MM.1S (cell line): Measurements from ENCODE around the gene LSAMP.

Source experiments
- DNase-seq: peaks from one replicate; pipeline ENCODE4 v3.0.0-alpha.2; 2015
- H2AFZ ChIP-seq: fragments of 300-600 bp; sonication (generic); 2 replicates; pipeline ENCODE4 v1.6.0; 2016; ENCODE audit warnings: antibody characterized with exemption, low read length
- H3F3A ChIP-seq: fragments of 300-600 bp; sonication (generic); 2 replicates; pipeline ENCODE4 v1.6.1; 2016; ENCODE audit warnings: mild to moderate bottlenecking, antibody characterized with exemption, low read length, moderate library complexity, mixed read lengths; ENCODE audit not compliant: insufficient read depth
- H3K27ac ChIP-seq: fragments of 300-600 bp; sonication (generic); 2 replicates; pipeline ENCODE4 v1.5.1; 2016; ENCODE audit warnings: mild to moderate bottlenecking, low read length
- H3K27me3 ChIP-seq: fragments of 300-600 bp; sonication (generic); replicated peaks from 2 replicates; pipeline ENCODE4 v1.6.0; 2016; ENCODE audit warnings: low read length; ENCODE audit not compliant: insufficient read depth
- H3K36me3 ChIP-seq: fragments of 300-600 bp; sonication (generic); replicated peaks from 2 replicates; pipeline ENCODE4 v1.6.1; 2016; ENCODE audit warnings: mild to moderate bottlenecking, low read length, mixed read lengths; ENCODE audit not compliant: insufficient read depth
- H3K4me1 ChIP-seq: fragments of 300-600 bp; sonication (generic); 2 replicates; pipeline ENCODE4 v1.6.1; 2016; ENCODE audit warnings: low read length, mixed read lengths
- H3K4me2 ChIP-seq: fragments of 300-600 bp; sonication (generic); 2 replicates; pipeline ENCODE4 v1.6.0; 2016; ENCODE audit warnings: low read depth, low read length
- H3K4me3 ChIP-seq: fragments of 300-600 bp; sonication (generic); 2 replicates; pipeline ENCODE4 v1.5.1; 2016; ENCODE audit warnings: low read length, mixed read lengths
- H3K79me2 ChIP-seq: fragments of 300-600 bp; sonication (generic); 2 replicates; pipeline ENCODE4 v1.6.1; 2016; ENCODE audit warnings: mixed run types, low read length, mixed read lengths
- H3K9ac ChIP-seq: fragments of 300-600 bp; sonication (generic); 2 replicates; pipeline ENCODE4 v1.6.1; 2016; ENCODE audit warnings: low read length, mixed read lengths
- H3K9me2 ChIP-seq: fragments of 300-600 bp; sonication (generic); replicated peaks from 2 replicates; pipeline ENCODE4 v1.6.1; 2016; ENCODE audit warnings: mild to moderate bottlenecking, low read length, mixed read lengths; ENCODE audit not compliant: insufficient read depth
- H3K9me3 ChIP-seq: fragments of 300-600 bp; sonication (generic); replicated peaks from 2 replicates; pipeline ENCODE4 v1.6.1; 2016; ENCODE audit warnings: mild to moderate bottlenecking, low read length, mixed read lengths; ENCODE audit not compliant: insufficient read depth
- H4K20me1 ChIP-seq: fragments of 300-600 bp; sonication (generic); 2 replicates; pipeline ENCODE4 v1.6.1; 2016; ENCODE audit warnings: mild to moderate bottlenecking, low read length, moderate library complexity, mixed read lengths; ENCODE audit not compliant: insufficient read depth
- EZH2 ChIP-seq: fragments of 300-600 bp; sonication (generic); optimal IDR thresholded peaks from 2 replicates; pipeline ENCODE3; 2017; ENCODE audit warnings: low read depth, mild to moderate bottlenecking, antibody characterized with exemption, low read length, mixed read lengths
- EZH2phosphoT487 ChIP-seq: fragments of 300-600 bp; sonication (generic); IDR thresholded peaks from 2 replicates; pipeline ENCODE4 v1.6.1; 2018; ENCODE audit warnings: antibody characterized with exemption, low read length
- TF ChIP-seq, protein P1 (sequence below): fragments of 300-600 bp; sonication (generic); IDR thresholded peaks from 2 replicates; pipeline ENCODE4 v1.5.1; 2016; ENCODE audit warnings: antibody characterized with exemption, low read length, mixed read lengths

LSAMP gene

GRCh38 chr3:116241677-116242076 is 203.6 kb downstream of the LSAMP start:
- no peaks in the 10 kb centered on the region for H3K9me3 ChIP-seq
- no peaks in the 10 kb centered on the region for H3K4me1 ChIP-seq
- H3K9me2 ChIP-seq = no peaks in the 10 kb centered on the region
- H3K4me2 ChIP-seq = no peak overlapping the region
- no peak overlapping the region for H3K9ac ChIP-seq
- H3K27me3 ChIP-seq = no peaks in the 10 kb centered on the region
- no peaks in the 10 kb centered on the region for H4K20me1 ChIP-seq
- DNase-seq = no peak
- no peak overlapping the region for H3K4me3 ChIP-seq
- TF ChIP-seq, protein P1, sequence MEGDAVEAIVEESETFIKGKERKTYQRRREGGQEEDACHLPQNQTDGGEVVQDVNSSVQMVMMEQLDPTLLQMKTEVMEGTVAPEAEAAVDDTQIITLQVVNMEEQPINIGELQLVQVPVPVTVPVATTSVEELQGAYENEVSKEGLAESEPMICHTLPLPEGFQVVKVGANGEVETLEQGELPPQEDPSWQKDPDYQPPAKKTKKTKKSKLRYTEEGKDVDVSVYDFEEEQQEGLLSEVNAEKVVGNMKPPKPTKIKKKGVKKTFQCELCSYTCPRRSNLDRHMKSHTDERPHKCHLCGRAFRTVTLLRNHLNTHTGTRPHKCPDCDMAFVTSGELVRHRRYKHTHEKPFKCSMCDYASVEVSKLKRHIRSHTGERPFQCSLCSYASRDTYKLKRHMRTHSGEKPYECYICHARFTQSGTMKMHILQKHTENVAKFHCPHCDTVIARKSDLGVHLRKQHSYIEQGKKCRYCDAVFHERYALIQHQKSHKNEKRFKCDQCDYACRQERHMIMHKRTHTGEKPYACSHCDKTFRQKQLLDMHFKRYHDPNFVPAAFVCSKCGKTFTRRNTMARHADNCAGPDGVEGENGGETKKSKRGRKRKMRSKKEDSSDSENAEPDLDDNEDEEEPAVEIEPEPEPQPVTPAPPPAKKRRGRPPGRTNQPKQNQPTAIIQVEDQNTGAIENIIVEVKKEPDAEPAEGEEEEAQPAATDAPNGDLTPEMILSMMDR = no peak
- no peak for TF ChIP-seq EZH2
- no peak for TF ChIP-seq EZH2phosphoT487
- H2AFZ ChIP-seq = no peak overlapping the region
- H3K27ac ChIP-seq = no peak overlapping the region
- no peaks in the 10 kb centered on the region for H3K36me3 ChIP-seq
- no peaks in the 10 kb centered on the region for H3K79me2 ChIP-seq
- no peaks in the 10 kb centered on the region for H3F3A ChIP-seq

DNA sequence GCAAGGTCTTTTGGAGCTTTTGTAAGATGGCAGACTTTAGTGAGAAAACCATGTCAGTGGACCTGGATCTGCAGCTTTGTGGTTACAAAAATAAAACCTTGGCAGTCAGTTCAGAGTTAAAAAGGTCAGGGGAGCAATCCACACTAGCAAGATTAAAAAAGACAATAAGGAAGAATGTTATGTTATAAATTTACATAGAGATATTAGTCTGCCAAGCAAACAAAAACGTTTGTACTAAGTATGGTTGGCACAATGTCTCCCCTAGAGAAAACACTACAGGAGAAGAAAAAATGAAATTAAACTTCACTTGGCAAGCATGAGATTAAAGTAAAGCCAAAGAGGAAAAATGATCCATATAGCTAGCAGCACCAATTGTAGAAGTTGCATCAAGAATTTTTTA is 205.0 kb downstream of the LSAMP start:
- Histone ChIP-seq H3F3A (no peaks in the 10 kb centered on the region), H3K36me3 (no peaks in the 10 kb centered on the region), H4K20me1 (no peaks in the 10 kb centered on the region), H3K4me3 (no peak overlapping the region), H3K4me2 (no peak overlapping the region), H2AFZ (no peak overlapping the region), H3K27ac (no peak overlapping the region), H3K9me3 (no peaks in the 10 kb centered on the region), H3K9ac (no peak overlapping the region), H3K79me2 (no peaks in the 10 kb centered on the region), H3K4me1 (no peaks in the 10 kb centered on the region), H3K27me3 (no peaks in the 10 kb centered on the region), H3K9me2 (no peaks in the 10 kb centered on the region)
- TF ChIP-seq, protein P1 = no peak
- TF ChIP-seq EZH2 = no peak
- TF ChIP-seq EZH2phosphoT487 = no peak
- no peak for DNase-seq

- H3F3A ChIP-seq = no peaks in the 10 kb centered on the region
- no peaks in the 10 kb centered on the region for H3K36me3 ChIP-seq
- H3K9ac ChIP-seq = no peak overlapping the region
- H3K79me2 ChIP-seq = no peaks in the 10 kb centered on the region
- H3K27me3 ChIP-seq = no peaks in the 10 kb centered on the region
- H4K20me1 ChIP-seq = no peaks in the 10 kb centered on the region
- H3K9me2 ChIP-seq = no peaks in the 10 kb centered on the region
- H2AFZ ChIP-seq = no peak overlapping the region
- no peaks in the 10 kb centered on the region for H3K4me1 ChIP-seq
- H3K27ac ChIP-seq = no peak overlapping the region
- no peak for TF ChIP-seq EZH2phosphoT487
- TF ChIP-seq, protein P1 = no peak
- no peak for TF ChIP-seq EZH2
- no peak overlapping the region for H3K4me3 ChIP-seq
- no peak overlapping the region for H3K4me2 ChIP-seq
- no peaks in the 10 kb centered on the region for H3K9me3 ChIP-seq
- DNase-seq = no peak
Observed at GRCh38 chr3:116238846-116239565, 206.3 kb downstream of the LSAMP start.
